NCI-H82 treated with DMSO at 0.1 percent for 48 hours (cell line): ENCODE measurements around the gene SUPT16H.
"Not testable (repeated sequence)": the region's sequence is repeated elsewhere in the genome, so short reads cannot be mapped to it uniquely, and the experiment has no call there.

Experiments used
- DNase-seq: peaks from one replicate; lab custom pipeline; 2025; ENCODE audit not compliant: unreplicated experiment; lab: John Stamatoyannopoulos, UW

The SUPT16H gene

DNA sequence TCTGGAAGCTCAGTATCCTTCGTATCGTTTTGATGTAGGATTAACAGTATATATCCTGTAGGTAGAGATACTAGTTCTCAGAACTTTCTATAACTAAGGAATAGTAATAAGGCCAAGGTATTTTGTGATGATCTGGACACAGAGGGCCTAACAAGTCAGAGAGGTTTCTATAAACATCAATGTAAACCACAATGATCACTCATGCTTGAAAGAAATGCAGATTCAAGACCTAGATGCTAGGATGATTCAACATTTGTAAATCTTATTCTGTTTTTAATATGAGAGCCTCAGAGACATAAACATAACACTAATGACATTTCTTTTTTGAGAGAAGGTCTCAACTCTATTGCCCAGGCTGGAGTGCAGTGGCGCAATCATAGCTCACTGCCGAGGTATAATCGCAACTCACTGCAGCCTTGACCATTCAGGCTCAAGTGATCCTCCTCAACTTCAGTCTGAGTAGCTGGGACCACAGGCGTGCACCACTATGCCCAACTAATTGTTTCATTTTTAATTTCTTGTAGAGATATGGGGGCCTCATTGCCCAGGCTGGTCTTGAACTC lies 16.2 kb downstream of the SUPT16H start:
- DNase-seq = no peak

DNA sequence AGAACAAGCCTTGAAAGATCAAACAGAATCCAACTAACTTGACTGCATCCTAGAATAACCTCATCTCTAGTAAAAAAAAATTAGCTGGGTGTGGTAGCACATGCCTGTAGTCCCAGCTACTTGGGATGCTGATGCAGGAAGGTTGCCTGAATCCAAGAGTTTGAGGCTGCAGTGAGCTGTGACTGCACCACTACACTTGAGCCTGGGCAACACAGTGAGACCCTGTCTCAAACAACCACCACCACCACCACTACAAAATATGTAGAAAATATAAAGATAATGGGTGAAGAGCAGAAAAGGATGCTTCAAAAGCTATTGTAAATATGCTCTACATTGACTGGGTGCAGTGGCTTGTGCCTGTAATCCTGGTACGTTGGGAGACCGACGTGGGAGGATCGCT lies 27.3 kb downstream of the SUPT16H start:
- DNase-seq = no peak

DNA sequence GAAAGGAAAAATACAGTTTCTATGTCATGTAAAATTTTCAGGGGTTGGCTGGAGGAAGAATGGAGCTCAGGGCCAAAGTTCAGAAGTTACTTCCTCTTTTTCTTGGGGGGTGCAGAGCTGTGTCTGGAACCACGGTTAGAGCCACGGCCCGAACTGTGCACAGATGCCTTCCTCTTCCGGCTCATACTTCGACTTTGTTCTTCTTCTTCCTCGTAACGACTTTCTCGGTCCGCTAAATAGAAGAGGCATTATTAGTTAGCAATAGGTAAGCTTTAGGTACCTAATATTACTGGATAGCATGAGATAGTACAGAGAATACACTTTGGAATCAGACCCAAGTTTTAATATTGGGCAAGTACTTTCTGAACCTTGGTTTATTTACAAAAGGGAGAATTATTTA lies 31.2 kb downstream of the SUPT16H start:
- no peak for DNase-seq

DNA sequence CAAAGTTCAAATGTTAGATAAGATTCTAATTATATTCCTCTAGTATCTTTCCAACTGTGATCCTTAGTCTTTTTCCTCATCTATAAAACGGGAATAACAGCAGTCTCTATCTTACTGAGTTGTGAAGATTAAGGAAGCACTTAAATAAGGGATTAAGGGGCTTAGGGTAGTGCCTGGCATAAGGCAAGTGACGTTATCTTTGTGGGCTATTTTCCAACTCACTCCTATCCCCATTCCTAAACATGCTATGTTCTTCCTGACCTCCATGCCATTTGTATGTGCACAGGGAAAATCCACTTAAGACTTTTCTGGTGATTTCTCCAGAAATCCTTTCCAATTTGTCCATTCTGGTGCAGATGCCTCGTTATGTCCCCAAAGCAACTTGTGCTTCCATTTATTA lies 33.3 kb downstream of the SUPT16H start:
- peak; percentile 88 for DNase-seq

DNA sequence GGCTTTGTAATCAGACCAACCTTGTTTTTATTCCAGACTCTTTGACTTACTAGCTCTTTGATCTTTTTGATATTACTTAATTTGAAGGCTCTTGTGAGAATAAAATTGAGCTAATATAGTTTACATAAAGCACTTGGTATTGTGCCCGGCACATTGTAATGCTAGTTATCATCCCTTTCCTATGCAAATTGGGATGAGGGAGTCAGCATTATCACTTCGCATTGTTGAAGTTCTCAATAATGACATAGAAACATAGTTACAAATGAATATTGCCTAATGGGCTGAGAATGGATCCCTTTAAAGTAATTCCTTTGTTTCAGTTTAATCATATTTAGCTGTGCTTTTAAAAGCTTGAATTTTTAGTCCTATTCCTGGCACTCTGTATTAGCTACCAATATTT lies 36.6 kb downstream of the SUPT16H start:
- no peak for DNase-seq

DNA sequence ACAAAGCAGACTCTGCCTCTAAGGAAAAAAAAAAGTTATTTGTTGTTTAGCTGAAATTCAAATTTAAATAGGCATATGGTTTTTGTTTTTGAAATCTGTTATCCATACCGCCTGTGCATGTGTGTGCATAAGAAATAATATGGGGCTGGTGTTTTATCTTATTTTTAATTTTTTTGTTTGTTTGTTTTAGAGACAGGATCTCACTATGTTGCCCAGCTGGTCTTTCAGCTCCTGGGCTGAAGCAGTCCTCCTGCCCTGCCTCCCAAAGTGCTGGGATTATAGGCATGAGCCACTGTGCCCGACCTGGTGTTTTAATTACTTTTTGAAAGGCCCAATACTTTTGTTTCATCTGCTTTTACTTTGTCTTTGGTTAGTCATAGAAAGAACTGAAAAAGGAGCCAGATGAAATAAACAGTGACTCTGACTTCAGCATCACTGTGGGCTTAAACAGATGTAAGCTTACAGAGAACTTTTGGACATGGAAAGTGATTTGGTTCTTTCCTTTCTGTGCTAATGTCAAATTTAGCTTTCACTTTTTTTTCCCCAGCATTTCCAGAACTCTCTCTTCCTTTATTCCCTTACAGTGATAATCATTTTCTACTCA lies 37.2 kb downstream of the SUPT16H start:
- no peak for DNase-seq

DNA sequence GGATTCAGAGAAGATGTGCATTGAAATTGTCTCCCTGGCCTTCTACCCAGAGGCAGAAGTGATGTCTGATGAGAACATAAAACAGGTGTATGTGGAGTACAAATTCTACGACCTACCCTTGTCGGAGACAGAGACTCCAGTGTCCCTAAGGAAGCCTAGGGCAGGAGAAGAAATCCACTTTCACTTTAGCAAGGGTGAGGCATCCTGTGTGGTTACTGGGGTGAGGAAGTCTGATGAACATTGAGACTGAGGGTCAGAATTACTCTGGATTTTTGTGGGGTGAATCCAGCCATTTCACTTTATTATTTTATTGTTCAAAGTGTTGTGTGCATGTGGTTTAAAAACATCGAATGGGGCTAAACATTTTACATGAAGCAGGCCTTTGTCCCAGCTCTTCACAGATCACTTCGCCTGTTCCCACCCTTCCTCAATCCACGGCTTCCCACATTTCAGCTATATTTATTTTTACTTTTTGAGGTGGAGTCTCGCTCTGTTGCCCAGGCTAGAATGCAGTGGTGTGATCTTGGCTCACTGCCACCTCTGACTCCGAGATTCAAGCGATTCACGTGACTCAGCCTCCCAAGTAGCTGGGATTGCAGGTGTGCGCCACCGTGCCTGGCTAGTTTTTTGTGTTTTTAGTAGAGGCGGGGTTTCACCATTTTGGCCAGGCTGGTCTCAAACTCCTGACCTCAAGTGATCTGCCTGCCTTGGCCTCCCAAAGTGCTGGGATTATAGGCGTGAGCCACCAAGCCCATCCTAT lies 40.6 kb downstream of the SUPT16H start:
- DNase-seq = no peak

DNA sequence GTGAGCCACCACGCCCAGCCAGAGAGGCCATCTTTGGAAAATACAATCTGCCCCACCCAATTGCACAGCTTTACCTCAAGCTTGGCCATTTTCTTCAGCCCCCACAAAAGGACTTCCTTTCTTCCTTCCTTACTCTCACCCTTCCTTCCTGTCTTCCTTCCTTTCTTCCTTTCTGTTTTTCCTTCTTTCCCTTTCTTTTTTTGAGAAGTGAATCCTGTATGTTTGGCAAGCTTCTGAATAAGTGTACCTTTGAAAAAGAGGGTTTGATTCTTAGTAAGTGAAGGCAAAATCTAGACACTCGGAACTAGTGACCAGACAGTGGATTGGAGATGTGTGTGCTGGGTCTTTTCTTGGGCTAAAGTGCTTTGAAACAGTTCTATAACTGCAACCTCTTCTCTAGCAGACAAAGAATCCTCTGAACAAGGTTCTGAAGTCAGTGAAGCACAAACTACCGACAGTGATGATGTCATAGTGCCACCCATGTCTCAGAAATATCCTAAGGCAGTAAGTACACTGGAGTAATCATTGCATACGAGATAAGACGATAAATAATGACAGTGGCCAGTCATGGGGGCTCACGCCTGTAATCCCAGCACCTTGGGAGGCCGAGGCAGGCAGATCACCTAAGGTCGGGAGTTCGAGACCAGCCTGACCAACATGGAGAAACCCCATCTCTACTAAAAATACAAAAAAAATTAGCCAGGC lies 49.5 kb downstream of the SUPT16H start:
- DNase-seq = no peak

DNA sequence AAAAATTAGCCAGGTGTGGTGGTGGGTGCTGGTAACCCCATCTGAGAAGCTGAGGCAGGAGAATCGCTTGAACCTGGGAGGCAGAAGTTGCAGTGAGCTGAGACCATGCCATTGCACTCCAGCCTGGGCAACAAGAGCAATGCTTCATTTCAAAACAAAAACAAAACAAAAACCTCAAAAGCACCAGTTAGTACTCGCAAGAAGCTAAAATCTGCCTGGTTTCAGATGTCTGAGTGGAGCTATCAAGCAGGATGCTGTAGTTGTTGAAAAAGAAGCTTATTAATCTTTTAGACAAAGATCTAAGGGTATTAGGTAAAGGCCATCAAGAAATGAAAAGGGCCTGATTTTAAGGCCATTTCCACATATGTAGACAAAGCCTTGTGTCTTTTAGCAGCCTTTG lies 50.9 kb downstream of the SUPT16H start:
- no peak for DNase-seq

DNA sequence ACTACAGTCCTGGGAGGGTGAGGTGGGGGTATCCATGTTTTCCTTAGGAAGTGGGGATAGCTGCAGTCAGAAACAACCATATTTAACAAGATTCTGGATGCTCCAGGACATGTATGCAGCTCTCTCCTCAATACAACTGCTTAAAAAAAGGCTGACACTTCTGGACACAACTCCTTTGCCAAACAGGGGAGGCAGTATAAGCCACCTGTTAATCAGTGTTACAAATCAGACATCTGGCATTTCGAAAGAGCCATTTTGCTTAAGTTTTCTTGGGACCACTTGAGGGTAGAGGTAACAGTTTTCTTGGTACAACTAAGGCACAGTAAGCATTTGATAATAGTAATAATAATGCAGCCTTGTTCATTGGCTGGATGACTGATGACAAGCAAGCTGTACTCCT lies 56.8 kb downstream of the SUPT16H start:
- DNase-seq = no peak

DNA sequence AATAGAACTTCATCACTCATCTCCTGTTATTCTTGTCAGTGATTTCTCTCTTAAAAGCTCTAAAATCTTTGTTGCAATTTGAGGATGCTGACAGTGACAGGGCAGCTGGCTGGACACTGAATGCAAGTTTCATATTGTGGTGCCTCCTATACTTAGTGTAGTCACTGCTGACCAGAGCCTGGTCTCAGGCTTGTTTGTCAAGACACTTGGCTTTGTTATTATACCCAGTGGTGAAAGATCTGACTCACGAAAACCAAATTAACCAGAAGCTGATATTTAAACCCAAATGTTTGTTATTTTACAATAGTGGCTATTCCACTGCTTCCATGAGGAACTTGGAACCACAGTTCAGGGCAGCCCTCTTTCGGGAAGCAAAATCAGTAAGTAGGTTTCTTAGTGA lies 61.1 kb downstream of the SUPT16H start:
- DNase-seq = no peak

DNA sequence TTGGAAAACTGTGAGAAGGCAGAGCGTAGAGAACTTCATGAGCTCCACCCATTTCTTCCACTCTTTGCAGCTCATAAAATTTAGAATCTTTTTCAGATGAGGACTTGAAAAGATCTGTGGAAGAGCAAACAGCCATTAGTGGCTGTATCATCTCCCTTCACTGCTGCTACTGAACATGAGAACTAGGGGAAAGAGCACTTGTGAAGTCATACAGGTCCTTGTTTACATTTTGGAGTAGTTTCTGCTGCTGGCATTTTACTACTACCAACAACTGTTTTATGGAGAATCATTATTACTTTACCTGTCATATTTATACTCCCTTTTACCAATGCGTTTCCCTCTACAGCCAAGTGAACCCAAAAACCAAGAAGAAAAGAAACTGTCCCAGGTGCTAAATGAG lies 62.9 kb downstream of the SUPT16H start:
- DNase-seq = no peak

DNA sequence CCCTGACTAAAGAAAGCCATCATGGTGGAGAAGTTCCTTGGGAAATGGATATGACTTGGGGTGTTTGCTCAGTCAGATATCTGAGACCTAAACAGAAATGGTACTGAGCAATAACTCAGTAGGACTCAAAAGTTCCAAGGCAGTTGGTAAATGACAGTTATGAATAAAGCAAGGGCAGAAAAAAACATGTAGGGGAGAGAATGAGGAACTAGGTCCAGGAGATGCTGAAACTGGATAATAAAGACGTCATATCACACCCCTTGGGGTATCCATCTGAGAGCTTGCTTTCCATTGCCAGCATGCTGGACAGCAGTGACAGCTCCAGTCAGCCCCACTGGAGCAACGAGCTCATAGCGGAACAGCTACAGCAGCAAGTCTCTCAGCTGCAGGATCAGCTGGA lies 66.4 kb downstream of the SUPT16H start:
- no peak for DNase-seq

DNA sequence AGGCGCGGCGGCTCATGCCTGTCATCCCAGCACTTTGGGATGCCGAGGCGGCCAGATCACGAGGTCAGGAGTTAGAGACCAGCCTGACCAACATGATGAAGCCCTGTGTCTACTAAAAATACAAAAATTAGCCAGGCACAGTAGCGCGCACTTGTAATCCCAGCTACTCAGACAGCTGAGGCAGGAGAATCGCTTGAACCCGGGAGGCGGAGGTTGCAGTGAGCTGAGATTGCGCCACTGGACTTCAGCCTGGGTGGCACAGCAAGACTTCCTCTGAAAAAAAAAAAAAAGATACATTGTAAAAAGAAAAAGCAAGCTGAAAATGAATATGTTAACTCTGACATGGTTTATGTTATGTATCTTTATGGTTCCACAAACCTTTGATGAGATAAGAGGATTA lies 70.3 kb downstream of the SUPT16H start:
- DNase-seq = no peak

DNA sequence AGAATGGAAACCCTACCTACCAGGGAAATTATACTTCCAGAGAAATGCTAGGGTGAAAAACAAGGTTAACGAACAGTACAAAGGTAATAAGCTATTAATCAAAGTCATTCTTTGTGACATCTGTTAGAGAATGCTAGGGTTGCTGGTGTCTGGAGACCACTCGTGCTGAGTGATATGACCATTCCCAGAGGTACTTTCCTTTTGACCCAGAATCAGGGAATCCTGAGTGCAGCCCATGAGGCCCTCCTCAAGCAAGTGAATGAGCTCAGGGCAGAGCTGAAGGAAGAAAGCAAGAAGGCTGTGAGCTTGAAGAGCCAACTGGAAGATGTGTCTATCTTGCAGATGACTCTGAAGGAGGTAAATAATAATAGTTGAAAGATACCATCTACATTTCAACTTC lies 72.2 kb downstream of the SUPT16H start:
- no peak for DNase-seq

DNA sequence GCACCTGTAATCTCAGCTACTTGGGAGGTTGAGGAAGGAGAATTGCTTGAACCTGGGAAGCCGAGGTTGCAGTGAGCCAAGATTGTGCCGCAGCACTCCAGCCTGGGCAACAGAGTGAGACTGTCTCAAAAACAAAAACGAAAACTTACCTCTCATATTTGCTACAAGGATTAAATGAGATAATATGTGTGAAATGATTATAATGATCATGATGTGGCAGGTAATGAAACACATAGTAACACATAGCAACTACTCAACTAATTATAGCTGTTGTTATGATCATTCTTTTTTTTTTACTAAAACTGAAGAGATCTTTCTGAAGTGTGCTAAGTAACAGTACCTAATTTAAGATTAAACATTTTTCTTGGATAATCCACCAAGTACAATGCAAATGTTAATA lies 73.9 kb downstream of the SUPT16H start:
- no peak for DNase-seq

DNA sequence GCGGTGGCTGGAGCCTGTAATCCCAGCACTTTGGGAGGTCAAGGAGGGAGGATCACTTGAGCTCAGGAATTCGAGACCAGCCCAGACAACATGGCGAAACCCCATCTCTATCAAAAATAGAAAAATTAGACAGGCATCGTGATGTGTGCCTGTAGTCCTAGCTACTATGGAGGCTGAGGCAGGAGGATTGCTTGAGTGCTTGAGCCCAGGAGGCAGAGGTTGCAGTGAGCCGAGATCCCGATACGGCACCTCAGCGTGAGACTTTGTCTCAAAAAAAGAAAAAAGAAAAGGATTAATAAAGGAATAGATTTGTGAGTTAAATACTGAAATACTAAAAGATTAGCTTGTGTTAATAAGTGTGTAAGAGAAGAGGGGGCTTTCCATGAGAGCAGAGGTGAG lies 74.6 kb downstream of the SUPT16H start:
- no peak for DNase-seq

DNA sequence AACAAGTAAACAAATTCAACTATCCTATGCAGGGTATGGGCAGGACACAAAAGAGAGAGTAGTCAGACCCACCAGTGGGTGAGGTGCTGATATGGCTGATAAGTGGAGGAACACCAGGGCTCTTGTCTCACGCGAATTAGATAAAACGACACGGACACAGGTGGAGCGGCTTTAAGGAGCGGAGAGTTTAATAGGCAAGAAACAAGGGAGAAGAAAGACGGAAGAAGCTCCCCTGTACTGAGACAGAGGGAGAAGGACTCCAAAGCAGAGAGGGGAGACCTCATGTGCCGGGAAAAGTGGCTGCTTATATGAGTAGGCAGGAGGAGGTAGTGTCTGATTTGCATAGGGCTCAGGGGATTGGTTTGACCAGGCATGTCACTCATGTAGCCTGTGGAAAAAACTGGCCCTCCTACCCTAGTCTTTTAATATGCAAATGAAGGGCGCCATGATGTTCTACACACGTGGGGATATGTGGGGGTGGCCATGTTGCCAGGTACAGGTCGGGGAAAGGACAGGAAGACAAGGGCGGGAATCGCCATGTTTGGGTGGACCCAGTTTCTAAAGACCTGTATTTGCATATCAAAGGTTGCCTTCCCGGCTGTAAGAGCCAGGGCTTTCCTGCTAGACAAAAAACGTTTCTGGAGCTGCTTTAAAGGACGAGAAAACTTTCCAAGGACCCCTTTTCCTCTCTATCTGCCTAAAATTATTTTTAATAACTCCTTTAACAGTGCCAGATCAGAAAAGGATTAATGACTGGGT lies 75.2 kb downstream of the SUPT16H start:
- DNase-seq = peak; percentile 76

DNA sequence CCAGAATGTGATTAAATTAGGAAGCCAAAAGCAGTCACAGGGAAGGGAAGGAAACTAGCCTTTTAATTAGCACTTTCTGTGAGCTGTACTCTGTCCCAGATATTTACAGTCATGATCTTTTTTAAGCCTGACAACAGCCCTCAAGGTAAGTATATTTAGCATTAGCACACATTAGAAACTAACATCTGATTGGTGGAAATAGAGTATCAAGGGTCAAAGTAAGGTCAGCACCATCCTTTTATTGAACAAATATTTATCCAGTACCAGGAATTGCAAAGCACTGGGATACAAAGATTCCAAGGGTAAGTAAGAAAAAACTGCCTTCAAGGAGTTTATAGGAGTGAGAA lies 75.7 kb downstream of the SUPT16H start:
- peak; percentile 17 for DNase-seq

DNA sequence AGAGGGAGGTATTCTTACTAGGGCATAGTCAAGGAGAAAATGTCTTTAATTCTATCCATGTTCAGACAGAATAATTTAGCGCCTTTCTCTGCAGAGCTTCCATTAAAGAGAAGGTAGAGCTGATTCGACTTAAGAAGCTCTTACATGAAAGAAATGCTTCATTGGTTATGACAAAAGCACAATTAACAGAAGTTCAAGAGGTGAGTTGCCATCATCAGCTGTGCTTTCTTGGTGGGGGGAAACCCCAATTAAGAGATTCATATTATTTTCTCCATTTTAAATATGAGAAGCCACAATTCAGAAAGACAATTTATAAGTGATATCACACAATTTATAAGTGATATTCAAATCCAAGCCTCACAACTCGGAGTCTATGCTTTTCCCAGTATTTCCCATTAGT lies 76.2 kb downstream of the SUPT16H start:
- DNase-seq = no peak

DNA sequence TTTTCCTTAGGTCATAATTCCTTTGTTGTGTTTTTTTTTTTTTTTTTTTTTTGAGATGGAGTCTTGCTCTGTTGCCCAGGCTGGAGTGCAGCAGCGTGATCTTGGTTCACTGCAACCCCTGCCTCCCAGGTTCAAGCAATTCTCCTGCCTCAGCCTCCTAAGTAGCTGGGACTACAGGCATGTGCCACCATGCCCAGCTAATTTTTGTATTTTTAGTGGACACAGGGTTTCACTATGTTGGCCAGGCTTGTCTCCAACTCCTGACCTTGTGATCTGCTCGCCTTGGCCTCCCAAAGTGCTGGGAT lies 81.0 kb downstream of the SUPT16H start:
- DNase-seq = not testable (repeated sequence)
